Measurements from ENCODE around the gene PLEKHM3.

The PLEKHM3 gene

GRCh38 chr2:207883002-207883780 is 142.1 kb downstream of the PLEKHM3 start:
- FAIRE-seq: no peak

DNA sequence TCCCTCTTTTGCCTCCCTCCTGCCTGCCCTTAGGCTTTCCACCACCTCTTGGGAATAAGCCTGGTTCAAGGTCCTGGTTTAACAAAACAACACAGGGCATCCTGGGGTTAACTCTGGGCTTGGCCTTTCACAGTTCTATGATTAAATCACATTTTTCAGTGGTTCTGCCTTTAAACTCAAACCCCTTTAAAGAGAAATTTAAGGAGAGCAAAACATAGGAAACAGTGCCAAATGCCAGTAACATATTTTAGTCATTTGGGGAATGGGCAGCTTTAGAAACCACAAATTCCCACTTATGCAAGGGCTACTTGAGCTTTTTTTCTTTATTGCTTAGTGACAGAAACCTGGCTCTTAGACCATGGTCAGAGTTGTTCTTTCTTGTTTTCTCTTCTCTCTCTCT is 143.4 kb downstream of the PLEKHM3 start:
- no peak for FAIRE-seq

- FAIRE-seq: no peak
These were observed 145.8 kb downstream of the PLEKHM3 start for GRCh38 chr2:207879536-207879935.

DNA sequence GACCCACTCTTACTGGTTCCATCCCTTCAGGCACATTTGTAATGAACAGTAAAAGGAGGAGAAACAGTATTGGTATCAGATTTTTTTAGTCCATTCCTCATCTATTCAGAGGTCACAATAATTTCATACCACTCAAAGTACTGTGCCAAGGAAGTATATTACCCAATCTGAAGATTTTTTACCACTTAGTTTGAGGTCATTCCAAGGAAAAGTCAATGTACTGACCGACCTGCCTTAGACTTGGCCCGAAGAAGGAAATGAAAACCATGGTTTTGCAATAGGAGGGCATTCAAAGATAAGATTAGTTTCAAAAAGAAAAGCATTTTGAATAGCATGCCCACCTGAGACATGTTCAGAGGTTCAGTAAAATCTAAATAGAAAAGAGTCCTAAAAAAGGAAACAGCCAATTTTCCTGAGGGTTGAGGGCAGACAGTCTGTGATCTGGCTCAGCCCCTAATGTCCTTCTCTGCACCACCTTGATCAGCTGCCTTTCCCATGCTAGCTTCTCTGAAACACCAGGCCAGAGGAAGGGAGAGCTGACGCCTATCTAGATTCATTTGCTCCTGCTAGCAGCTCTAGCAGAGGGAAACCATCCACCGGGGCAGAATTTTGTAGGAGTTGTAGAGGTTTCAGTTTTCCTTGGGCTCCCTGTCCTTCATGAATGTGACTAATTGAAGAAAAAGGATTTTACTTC is 148.3 kb downstream of the PLEKHM3 start:
- FAIRE-seq: no peak

- FAIRE-seq: no peak
These were observed 149.7 kb downstream of the PLEKHM3 start for GRCh38 chr2:207875473-207876212.

DNA sequence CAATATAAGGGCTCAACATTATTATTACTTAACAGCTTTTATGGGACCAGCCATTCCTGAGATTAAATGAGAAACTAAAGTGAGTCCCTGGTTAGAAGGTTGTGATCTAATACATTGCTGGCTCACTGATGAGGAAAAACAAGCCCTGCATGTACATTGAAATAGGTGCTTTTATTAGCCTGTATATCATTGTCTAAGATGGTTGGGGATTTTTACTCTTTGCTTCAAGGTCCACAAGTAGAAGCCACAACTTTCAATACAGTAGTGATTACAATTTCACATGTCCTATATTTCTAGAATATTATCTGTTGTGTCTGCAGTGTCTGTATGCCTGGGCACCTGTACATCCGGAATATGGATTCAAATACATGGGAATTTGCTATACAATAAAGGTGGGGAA is 151.5 kb downstream of the PLEKHM3 start:
- no peak for FAIRE-seq

- FAIRE-seq: no peak
These were observed 153.4 kb downstream of the PLEKHM3 start for GRCh38 chr2:207871911-207872310.

DNA sequence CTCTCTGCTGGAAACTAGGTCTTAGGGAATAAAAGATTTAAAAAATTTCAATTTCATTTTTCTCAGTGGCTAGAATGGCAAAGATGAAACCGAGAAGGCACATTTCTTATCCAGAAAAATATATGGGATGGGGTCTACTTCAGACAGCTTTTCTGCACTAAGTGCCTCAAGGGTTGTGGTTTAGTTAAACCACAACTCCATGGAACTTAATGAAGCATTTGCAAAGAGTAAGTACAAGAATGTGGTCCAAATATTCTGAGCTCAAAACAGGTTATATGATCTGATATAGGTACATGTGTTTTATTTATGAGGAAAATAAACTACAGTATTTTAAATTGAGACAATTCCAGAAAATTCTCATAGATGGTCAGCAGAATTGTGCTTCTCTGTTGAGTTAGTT is 153.8 kb downstream of the PLEKHM3 start:
- no peak for FAIRE-seq

DNA sequence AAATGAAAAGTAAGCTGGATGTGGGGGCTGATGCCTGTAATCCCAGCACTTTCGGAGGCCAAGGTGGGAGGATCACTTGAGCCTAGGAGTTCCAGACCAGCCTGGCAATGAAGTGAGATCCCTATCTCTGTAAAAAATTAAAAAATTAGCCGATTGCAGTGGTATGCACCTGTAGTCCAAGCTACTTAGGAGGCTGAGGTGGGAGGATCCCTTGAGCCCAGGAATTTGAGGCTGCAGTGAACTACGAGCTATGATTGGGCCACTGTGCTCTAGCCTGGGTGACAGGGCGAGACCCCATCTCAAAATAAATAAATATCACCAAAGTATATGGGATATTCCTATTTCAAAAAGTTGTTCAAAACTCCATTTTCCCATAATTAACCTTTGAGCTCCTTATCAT is 154.5 kb downstream of the PLEKHM3 start:
- no peak for FAIRE-seq

DNA sequence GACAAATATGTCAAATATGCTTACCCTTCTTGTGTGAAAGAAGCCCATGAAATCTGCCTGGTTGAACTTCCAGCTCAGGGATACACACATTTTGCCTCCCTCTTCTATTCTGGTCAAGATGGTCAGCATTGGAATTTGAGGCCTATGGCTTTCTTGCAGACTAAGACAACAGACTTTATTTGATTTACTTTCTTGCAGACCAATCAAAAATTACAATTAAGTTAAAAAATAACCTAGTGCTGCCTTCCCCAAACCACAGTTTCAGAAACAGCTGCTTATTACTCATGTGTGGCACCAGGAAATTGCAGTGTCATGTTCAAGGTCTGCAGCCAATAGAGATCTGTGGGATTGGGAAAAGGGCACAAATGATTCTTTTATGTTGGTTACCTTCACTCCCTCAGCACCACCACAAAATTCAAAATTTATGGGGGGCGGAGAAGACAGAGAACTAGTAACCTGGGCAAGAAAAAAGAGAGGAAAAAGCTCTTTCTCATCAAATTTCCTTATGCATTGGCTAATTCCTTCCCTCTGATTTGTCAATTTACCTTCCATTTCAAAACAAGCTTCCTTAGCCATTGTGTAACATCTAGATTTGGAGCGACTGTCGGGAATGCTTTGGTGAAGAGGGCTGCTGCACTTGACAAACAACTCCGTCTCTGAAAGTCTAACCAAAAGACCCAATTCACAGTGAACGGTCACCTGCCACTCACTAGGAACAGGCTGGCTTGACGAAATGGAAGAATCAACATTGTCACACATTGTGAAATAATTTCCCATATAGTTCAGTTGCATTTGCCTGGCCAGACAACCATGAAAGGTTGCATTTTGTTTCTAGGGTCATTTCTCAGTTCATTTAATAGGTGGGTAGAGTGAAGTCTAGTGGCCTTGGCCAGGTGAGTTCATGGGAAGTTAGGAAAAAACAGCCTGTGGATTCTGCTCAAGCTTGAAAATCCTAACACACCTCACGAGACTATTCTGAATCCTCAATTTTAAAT is 155.2 kb downstream of the PLEKHM3 start:
- FAIRE-seq: no peak

GRCh38 chr2:207868855-207869596 is 156.3 kb downstream of the PLEKHM3 start:
- no peak for FAIRE-seq

GRCh38 chr2:207867905-207868304 is 157.4 kb downstream of the PLEKHM3 start:
- FAIRE-seq: no peak

DNA sequence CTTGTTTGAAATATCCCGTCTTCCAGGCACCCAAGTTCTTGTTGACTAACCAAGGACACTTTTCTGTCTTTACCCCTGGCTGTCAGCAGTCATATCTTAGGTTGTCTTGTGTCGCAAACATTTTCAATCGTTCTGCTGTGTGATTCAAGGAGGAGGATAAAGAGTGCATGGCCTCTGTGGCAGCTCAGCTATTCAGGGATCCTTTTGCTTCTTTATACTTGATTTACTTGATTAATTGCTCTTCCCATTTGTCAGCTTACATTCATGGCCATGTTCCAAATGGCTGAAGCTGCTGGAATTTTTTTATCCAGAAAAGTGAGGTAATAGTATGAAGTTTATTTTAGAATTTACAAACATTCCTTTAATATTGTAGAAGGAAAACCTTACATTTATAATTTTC is 158.3 kb downstream of the PLEKHM3 start:
- no peak for FAIRE-seq

DNA sequence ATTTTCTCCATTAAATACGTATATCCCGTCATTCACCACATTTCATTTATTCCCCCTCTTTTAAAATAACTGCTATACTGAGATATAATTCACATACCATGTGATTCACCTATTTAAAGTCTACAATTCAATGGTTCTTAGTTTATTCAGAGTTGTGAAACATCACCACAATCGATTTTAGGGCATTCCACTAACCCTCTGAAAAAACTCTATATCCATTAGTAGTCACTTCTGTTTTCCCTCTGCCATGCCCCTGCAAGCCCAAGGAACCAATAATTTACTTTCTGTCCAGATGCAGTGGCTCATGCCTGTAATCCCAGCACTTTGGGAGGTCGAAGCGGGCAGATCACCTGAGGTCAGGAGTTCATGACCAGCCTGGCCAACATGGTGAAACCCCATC is 160.1 kb downstream of the PLEKHM3 start:
- FAIRE-seq: no peak

GRCh38 chr2:207863345-207863744 is 162.0 kb downstream of the PLEKHM3 start:
- no peak for FAIRE-seq

GRCh38 chr2:207861789-207862188 is 163.5 kb downstream of the PLEKHM3 start:
- no peak for FAIRE-seq

DNA sequence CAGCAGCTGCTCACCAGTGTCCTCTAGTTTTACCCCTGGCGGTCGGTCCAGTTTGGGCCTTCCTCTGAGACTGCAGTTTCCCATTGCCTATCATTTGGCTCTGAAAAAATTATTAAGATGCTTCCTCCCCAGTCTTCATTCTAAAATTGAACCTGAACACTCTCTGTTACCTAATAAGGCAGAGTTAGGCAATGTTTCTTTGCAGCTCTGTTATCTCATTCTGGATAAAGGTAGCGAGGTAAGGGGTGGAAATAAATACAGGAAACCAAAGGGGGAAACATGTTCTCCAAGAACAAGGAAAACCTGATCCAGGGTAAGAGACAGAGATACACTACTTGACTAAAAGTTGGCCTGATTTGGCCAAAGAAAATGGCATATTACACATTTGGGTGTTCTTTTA is 164.6 kb downstream of the PLEKHM3 start:
- FAIRE-seq: no peak

GRCh38 chr2:207855591-207855990 is 169.7 kb downstream of the PLEKHM3 start:
- no peak for FAIRE-seq

DNA sequence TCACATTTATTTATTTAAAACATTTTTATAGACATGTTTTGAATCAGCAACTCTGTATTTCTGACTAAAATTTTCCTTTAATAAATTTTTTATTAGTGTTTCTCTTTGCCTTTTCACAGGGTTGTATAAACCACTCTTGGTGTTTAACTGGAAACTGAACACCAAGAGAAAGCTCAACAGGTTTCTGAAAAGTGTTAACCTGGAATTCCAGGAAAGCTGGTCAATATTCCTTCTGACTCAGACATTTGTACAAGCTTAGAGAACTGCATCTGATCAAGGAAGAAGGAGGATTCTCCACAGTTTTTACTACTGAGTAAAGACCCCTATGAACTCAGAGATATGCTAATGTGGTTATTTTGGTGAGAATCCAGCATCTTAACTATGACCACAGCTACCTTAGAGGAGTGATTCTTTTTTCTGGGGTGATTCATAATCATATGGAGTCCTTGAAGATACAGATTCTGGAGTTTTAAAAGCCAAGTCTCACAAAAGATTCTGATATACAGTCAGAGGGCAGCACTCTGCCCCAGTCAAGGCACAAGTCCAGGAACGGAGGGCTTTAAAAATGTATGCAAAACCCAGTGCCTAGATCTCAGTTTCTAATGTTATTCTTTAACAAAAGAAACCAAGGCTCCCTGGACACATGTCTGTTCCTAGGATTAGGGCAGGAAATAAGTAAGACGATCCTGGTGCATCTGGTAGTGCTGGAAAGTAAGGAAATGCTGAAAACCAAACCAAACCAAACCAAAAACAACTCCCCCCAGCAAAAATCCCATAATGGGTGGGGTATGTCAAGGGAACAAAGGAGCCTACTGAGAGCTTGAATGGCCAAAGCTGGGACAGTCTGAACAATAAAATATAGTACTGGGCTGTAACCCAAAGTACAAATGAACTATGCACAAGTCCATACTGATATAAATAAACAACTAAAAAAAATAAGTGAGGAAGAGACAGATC is 170.6 kb downstream of the PLEKHM3 start:
- no peak for FAIRE-seq

- no peak for FAIRE-seq
These were observed 172.5 kb downstream of the PLEKHM3 start for GRCh38 chr2:207852791-207853190.

DNA sequence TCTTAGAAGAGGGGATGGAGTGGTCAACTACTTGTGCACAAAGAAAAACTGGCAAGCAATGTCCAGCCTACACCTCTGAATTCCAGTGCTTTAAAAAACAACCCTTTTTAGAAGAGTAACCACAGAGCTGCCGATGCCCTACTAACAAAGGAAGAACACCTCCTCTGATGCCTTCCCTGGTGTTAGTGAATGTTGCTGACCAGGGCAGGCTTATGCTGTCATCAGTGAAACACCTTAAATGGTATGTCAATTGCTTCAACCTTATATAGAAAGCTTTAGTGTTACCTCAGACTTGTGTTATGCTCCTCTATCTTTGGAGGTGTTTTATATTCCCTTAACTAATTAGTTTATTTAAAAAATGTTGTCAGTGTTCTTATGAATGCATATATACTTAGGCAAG is 175.9 kb downstream of the PLEKHM3 start:
- FAIRE-seq: no peak

Measured in A204.1 (cell line).